NCI-H82 (cell line): ENCODE data around the gene SPATA46.

Experiments used
- DNase-seq: peaks from one replicate; lab custom pipeline; 2025; lab: John Stamatoyannopoulos, UW

Gene SPATA46

DNA sequence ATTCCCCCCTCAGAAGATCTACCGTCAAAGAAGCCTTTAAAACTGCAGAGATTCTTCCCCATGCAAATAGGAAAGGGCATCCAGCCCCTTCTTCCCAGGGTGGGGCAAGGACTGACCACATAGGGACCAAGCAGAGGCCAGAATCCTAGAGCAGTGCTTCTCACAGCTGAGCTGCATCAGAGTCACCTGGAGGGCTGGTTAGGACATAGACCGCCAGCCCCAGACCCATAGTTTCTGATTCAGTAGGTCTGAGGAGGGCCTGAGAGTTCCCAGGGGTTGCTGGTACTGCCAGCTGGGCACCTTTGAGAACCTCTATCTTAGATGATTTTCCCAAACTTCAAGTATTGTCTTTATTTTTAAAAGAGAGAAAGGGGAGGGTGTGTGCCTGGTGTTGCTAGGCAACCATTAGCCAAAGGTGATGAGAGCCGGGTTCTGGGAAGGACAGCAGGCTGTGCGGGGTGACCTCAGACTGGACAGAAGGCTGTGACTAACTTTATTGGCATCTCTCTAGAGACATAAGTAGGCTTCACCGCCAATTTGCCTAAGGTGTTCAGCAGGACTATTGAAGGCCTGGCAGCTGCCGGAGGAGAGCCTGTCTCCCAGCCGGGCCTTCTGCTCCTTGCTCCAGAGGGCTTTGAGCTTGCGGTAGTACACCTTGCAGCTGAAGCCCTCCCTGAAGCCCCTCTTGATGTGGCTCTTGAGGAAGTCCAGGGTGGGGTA lies 3.0 kb downstream of the SPATA46 start:
- no peak for DNase-seq

DNA sequence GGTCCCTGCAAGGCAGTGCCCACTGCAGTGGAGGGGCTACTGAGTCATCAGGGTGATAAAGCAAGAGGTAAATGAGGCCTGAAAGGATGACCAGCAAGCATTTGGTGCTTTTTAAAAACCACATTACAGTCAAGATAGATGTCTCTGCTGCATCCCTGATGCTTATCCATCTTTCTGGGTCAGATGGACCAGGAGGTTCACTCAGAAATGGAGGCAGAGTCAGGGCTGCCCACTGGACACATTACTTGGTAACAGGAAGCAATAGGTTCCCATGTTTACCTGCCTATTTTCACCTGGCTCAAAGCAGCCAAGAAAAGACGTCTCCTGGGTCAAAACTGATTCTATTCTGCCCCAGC lies 3.6 kb downstream of the SPATA46 start:
- no peak for DNase-seq

DNA sequence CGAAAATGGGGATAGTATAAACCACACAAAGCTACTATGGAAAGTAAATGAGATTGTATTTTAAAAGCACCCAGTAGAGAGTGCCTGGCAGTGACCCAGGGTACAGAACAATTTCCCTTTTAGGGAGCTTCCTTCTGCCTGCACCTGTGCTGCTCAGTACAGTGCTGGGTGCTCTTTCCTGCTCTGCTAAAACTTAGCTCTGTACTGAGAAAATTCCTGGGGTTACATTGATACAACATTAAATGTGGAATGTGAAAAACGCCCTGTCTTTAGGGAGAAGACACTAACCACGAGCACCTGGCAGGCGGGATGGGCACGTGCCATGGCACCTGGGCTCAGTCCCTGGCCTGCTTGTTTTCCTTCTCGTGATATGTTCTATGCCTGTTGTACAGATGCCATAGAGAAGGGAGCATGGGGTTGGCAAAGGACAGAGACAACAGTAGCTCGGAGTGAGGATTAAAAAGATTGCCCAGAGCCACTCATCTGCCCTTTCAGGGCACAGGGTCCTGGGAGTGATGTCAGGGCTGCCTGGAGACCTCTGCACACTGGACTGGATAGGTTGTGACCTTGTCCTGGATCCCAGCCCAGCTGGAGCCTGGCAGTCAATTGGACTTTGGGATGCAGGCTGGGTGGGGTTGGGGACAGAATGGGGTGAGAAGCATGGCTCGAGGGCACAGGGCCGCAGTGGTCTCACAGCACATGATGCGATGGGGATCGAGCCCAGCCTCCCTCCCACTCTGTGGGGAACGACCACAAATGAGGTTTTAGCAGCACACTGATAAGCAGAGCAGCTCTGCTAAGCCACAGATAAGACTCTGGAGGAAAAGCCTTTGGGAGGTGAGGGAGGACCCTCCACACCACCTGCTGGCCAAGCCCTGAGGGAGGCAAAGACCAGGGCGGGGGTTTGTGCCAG lies 4.2 kb downstream of the SPATA46 start:
- peak; percentile 19 for DNase-seq

DNA sequence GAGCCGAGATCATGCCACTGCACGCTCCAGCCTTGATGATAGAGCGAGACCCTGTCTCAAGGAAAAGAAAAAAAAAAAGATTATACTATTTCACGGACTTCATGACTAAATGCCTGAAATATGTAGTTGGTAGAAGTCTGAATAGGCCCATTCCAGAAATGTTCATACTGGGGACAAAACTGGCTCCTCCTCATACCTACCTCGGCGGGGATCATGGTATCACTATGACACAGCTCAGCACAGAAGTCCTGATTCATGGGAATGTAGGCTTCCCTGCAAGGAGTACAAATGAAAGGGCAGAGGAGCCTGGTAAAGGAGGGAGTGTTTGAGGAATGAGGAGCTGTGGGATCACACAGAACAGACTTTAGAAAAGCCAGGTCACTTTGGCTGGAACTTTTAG lies 5.0 kb downstream of the SPATA46 start:
- no peak for DNase-seq

DNA sequence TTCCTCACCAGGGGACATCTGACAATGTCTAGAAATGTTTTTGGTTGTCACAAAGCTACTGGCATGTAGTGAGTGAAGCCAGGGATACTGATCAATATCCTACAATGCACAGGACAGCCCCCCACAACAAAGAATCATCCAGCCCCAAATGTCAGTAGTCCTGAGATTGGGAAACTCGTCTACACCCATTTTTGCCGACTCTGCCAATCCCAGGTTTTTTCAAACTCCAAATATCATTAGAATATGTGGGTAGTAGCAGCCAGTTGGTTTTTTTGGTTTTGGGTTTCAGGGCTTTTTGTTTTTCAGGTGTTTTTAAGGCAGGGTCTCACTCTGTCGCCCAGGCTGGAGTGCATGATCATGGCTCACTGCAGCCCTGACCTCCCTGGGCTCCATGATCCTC lies 5.9 kb downstream of the SPATA46 start:
- no peak for DNase-seq

DNA sequence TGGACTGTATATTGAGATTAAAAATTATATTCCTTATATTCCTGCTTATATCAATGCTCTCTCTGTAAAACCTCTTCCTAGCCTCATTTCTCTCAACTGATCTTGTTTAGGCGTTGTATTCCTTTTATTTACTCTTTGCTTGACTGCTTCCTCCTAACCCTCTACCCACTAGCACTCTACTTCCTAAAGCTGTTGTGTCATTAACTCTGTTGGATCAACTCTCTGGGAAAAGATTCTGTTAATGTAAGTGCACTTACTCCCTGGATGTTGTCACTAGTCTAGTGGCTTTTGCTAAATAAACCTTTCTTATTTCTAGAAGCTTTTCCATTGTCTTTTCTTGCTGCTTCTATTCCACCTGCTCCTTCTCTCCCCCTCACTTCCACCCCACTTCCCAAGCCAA lies 6.5 kb downstream of the SPATA46 start:
- no peak for DNase-seq

DNA sequence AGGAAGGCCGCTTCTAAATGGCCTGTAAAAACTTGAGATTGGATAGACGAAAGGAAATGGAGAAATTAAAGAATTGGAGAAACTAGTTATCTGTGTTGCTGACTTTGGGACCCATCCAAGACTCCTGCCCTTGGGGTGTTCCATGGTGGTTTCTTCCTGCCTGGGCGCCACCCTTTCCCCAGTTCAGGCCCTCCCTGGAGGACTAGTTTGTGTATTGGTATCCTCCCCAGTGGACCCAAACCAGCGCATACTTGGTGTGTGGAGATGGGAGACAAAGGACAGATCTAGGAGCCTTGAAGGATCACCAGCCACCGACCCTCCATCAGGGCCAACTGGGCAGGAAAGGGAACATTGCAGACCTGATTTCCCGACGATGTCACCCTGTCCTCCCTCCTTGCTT lies 7.1 kb downstream of the SPATA46 start:
- DNase-seq = no peak

DNA sequence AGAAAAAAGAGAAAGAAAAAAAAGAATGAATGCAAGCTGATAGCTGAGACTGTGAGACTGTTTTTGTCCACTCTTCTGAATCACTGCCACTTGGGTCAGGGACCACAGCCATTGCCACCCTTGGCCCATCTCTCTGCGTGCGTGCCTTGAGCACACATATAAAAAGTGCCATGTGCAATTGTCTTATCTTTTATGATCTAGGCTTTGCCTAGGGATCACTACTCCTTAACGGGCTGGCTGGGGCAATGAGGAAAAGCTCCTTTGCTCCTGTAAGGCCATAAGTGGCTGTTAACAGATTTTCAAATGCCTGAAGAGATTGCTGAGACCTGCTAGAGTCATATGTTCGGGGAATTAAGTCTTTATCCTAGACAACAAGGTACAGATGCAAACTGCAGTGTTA lies 8.2 kb downstream of the SPATA46 start:
- peak; percentile 89 for DNase-seq

DNA sequence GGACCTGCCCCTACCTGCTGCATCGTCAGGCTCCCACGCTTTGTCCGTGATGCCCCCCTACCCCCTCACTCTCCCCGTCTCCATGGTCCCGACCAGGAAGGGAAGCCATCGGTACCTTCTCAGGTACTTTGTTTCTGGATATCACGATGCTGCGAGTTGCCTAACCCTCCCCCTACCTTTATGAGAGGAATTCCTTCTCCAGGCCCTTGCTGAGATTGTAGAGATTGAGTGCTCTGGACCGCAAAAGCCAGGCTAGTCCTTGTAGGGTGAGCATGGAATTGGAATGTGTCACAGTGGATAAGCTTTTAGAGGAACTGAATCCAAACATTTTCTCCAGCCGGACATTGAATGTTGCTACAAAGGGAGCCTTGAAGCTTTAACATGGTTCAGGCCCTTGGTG lies 8.9 kb downstream of the SPATA46 start:
- DNase-seq = no peak

DNA sequence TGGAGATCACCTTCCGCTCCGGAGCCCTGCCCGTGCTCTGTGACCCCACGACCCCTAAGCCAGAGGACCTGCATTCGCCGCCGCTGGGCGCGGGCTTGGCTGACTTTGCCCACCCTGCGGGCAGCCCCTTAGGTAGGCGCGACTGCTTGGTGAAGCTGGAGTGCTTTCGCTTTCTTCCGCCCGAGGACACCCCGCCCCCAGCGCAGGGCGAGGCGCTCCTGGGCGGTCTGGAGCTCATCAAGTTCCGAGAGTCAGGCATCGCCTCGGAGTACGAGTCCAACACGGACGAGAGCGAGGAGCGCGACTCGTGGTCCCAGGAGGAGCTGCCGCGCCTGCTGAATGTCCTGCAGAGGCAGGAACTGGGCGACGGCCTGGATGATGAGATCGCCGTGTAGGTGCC lies 9.6 kb downstream of the SPATA46 start:
- no peak for DNase-seq

DNA sequence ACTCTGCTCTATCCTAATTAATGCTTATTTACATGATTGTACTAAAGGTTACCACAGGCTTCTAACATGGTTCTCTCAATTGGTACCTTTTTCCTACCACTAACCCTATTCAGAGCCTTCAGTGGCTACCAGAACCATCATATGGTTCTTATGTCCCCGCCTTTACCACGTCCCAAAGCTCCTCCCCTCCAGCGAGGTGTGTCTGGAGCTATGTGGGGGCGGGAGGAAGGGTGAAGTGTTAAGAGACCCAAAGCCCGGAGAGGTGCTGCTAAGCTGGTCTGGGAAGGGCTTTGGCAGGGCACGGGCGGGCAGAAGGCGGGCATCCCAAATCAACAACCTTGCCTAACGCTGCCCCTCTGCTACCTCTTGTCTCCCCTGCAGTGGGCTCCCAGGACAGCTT lies 10.0 kb downstream of the SPATA46 start:
- DNase-seq = no peak

DNA sequence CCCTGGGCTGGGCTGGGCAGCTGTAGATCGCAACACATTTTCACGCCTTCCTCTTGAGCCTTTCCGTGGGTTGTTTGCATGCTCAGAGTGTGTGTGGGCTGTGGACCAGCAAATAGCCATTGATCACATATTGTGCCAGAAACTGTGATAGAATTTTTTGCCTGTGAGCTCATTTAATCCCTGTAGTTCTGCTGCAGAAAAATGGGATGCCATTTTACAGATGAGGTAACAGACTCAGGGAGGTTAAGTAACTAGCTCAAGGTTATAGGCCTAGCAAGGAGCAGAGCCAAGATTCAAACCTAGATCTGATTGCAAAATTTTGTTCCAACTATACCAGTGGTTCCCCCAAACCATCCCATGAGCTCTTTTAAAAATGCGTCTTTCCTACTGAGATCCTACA lies 10.5 kb downstream of the SPATA46 start:
- DNase-seq = no peak

DNA sequence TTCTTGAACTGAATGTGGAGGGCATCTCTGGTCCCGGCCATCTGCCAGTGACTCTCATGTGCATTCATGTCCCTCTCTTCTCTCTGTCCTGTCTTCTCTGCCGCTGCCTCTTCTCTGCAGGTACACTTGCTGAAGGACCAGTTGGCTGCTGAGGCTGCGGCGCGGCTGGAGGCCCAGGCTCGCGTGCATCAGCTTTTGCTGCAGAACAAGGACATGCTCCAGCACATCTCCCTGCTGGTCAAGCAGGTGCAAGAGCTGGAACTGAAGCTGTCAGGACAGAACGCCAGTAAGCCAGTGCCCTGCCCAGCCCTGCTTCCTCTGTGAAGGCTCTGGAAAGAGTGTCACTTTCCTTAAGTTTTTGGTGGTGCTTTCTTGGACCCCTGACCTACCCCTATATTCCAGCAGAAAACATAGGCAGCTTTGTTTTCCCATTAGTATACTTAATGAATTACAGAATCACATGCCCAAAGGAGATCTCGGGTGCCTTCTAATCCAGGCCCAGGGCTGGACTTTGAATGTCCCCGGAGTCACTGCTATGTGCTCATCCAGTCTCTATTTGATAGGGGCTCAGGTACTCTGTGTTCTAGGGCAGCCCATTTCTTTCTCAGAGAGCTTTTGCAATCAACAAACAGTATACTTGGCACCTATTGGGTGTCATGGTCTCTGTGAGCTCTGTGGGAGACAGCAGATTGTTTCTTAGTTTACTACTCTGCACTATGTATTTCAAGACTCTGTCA lies 11.2 kb downstream of the SPATA46 start:
- no peak for DNase-seq

DNA sequence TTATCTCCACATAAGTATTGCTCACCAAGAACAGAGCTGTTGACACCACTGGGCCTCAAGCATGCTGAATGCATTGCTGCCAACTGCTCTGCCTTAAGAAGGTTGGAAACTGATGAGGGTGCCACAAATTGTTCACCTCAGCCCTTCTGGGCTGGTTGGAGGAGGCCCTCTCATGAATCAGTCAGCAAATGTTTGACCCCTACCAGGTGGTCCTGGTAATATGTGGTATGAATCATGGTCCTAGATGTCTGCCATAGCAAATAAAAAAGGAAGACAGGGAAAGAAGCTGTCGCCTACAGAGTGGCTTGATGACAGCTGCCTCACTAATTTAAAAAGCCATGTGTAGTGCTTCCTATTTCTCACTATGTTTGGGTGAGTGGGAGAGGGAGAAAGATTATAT lies 12.2 kb downstream of the SPATA46 start:
- no peak for DNase-seq

DNA sequence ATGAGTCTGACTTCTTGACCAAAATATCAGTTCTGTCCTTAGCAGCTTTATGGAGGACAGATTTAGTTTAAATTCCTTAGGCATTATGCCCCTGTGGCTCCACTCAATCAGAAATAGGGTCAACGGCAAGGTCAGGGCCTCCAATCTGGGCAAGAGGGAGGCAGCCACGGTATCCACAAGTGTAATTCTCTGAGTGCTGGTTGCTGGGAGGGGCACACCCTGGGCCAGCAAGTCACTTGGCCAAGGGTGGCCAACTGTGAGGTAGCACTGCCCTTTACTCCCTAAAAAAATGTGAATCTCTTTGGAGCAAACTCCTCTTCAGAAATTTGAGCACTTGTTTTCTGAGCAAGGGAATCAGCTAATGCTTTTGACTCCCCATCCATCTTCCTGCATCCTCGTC lies 12.8 kb downstream of the SPATA46 start:
- no peak for DNase-seq

DNA sequence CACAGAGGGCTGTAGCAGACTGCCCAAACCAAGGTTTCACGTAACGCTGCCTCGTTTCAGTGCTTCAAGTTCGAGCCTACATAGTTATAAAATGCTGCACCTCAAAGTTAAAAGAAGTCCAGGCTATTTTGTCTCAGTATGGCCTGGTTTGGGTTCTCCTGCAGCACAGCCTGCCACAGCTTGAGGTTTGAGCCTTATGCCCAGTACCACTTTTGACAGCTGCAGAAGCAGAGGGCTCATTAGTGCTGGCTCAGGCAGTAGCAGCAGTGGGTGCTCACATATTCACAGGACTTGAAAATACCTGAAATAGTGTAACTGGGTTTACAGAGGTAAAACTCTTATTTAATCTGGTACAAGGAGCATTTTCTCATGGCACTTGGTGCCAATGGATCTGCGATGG lies 15.3 kb downstream of the SPATA46 start:
- DNase-seq = no peak

DNA sequence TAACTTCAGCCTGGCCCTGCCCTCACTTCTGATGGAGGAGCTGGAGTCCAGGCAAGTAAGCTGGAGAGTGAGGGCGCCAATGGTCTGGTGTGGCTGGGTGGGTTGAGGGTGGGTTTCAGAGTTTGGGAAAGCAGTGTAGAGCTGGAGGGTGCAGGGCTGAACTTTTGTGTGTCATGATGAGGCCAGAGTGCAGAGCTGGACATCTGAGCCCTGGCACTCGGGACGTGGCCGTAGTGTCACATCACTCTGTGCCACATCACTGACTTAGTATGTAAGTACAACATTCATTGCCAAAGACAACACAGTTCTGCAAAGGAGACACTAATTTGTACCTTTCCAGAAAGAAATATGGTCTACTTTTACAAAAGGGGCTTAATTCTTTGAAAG lies 15.8 kb downstream of the SPATA46 start:
- DNase-seq = no peak

DNA sequence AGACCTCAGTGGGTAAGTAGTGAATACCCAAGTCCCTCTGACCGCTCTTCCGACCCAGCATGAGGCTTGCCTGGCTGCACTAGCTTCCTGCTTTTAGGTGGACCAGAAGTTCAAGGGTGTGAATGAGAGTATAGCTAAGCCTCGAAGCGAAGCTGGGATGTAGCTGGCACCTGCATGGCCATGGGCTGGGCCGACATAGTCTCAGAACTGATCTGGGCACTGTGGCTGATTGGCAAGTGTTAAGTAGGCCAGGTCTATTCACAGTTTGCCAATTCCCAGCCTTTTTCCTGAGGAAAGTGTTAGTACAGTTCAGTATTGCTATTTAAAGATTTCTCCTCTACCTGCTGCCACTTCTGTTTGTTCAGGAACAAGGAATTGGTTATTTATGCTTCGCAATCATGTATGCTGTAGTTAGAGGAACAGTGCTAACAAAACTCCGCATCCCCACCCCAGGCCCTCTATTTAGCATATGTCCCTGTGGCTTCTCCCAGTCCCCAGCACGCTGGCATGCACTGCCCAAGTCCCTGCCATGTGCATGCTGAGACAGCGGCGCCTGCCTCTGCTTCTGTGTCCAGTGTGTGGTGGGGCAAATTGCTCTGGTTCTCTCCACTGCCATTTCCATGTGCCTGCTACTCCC lies 16.3 kb downstream of the SPATA46 start:
- DNase-seq = no peak

DNA sequence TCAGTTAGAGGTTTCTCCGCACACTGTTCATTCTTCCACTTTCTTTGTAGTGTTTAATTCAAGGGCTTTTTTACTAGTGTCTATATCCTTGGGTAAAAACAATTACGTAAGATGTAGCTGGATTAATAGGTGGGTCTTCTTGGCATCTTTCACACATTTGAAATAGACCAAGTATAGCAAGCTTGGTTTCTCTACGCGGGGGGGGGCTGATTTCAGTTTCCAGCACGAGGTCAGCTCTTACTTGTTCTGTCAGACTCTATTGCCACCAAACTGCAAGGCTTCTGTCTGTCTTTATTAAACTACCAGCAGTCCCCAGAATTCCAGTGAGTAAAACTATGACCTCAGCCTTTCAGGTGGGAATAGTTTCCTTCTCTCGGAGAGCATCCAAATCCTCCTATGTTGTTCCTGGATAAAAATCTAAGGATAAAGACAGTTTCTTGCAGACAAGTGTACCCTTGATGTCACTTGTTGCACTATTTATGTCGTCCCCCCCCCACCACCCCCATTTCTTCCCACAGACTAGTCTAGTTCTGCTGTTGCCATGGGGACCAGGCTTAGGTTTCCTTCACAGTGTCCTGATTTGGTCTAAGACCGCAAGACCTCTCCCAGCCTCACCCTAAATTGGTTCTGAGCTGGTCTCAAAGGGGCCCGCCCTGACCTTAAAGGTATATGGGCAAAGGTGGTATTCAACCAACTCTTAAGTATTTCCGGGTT lies 17.0 kb downstream of the SPATA46 start:
- no peak for DNase-seq

DNA sequence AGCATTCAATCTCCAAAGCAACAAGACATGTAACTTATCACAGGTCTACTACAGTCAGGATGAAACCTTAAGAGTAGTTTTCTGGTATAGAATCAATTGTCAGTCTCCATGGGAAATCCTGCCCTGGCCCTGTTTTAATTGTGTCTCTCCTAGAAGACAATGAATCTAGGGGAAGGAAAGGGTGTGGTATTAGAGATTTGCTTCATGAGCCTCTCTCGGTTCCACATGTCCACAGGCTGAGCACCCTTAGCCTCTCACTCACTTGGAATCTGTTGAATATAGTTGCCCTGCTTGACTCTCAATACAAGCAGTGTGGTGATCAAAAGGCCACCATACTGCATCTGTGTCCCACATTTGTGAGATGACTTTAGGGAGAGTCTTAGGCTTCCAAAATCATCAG lies 17.7 kb downstream of the SPATA46 start:
- no peak for DNase-seq

DNA sequence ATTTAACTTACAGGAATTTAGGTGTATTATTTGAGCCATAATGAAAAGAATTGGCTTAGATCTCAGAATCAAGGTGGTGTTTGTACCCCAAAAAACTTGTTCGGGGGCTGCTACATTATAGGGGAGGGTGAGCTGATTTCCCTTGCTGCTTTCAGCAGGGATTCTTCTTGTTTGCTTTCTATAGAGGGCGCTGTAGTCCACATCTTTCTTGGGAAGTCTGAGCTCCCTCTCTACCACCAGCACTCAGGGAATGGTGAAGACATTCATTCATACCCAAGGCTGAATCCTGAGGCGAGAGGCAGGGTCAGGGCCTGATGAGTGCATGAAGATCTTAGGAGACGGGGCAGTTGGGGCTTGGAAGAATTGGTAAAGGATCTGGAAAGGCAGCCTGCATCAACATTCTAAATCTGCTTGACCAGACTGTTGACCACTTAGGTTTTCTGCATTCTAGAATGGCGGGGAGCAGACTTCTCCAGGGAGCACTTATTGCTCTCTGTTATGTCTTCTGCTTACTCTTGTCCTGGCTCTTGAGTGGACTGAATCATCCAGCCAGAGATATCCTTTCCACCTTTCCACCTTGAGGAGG lies 18.9 kb downstream of the SPATA46 start:
- DNase-seq = peak; percentile 77
